NCI-H69 (cell line): ENCODE measurements around the gene MCCC1.
"Not testable (repeated sequence)": the region's sequence is repeated elsewhere in the genome, so short reads cannot be mapped to it uniquely, and the experiment has no call there.

Experiments
- DNase-seq: peaks from one replicate; lab custom pipeline; 2025; lab: John Stamatoyannopoulos, UW

The MCCC1 gene

GRCh38 chr3:183099026-183099837 lies at the start of gene MCCC1:
TSS of gene MCCC1 (minus strand) at chr3:183099496. CDS start at chr3:183099440, 56 bp downstream.
- DNase-seq, result peak; percentile 100

GRCh38 chr3:183148056-183148455 lies 48.8 kb upstream of the MCCC1 start:
- no peak for DNase-seq

- DNase-seq, result no peak
These were observed 45.1 kb upstream of the MCCC1 start for GRCh38 chr3:183144363-183144762.

- DNase-seq, result no peak
These were observed 42.9 kb upstream of the MCCC1 start for GRCh38 chr3:183142199-183142598.

- no peak for DNase-seq
These were observed 35.5 kb upstream of the MCCC1 start for GRCh38 chr3:183134844-183135243.

GRCh38 chr3:183132409-183132808 lies 33.1 kb upstream of the MCCC1 start:
- DNase-seq, result no peak

GRCh38 chr3:183131735-183132134 lies 32.4 kb upstream of the MCCC1 start:
- DNase-seq, result no peak

GRCh38 chr3:183131186-183131725 lies 32.0 kb upstream of the MCCC1 start:
- DNase-seq, result no peak

GRCh38 chr3:183129243-183129642 lies 29.9 kb upstream of the MCCC1 start:
- no peak for DNase-seq

- no peak for DNase-seq
These were observed 29.4 kb upstream of the MCCC1 start for GRCh38 chr3:183128709-183129108.

GRCh38 chr3:183123891-183124290 lies 24.6 kb upstream of the MCCC1 start:
- peak; percentile 61 for DNase-seq

- DNase-seq, result peak; percentile 54
These were observed 23.1 kb upstream of the MCCC1 start for GRCh38 chr3:183122257-183122932.

- DNase-seq, result no peak
These were observed 21.4 kb upstream of the MCCC1 start for GRCh38 chr3:183120538-183121215.

GRCh38 chr3:183117056-183117455 lies 17.8 kb upstream of the MCCC1 start:
- peak; percentile 40 for DNase-seq

GRCh38 chr3:183116025-183116614 lies 16.8 kb upstream of the MCCC1 start:
- peak; percentile 99 for DNase-seq

- DNase-seq, result peak; percentile 68
These were observed 15.3 kb upstream of the MCCC1 start for GRCh38 chr3:183114384-183115178.

- not testable (repeated sequence) for DNase-seq
These were observed 10.6 kb upstream of the MCCC1 start for GRCh38 chr3:183109847-183110246.

GRCh38 chr3:183108470-183108869 lies 9.2 kb upstream of the MCCC1 start:
- DNase-seq, result no peak

GRCh38 chr3:183108001-183108449 lies 8.7 kb upstream of the MCCC1 start:
- DNase-seq, result peak; percentile 20

GRCh38 chr3:183107372-183107771 lies 8.1 kb upstream of the MCCC1 start:
- DNase-seq, result not testable (repeated sequence)

- DNase-seq, result no peak
These were observed 7.3 kb upstream of the MCCC1 start for GRCh38 chr3:183106635-183107034.
